ENCODE data around the gene HDGFL3. TPM values are rescaled to one million over a fixed set of nuclear protein-coding genes. Genes with fewer than 3 reads are reported as not detected.

HDGFL3 gene
- total and polyA plus RNA-seq, 9 of the 15 experiments (the other 6 are each of a cell fraction or from before 2014, with no cell fraction given) = 6.7 to 42.0 (median 31.4) TPM

DNA sequence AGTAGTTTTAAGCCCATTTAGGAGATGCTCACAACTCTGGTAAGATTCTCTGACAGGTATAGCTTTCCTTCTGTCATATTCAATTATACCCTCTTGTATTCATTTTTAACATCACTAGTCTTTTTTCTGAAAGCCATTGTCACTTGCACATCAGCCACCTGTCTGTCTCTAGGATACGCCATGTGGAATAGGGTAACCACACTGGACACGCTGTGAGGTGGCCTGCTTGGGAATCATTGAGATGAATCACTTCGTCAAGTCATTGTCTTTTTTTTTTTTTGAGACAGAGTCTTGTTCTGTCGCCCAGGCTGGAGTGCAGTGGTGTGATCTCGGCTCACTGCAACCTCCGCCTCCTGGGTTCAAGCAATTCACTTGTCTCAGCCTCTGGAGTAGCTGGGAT is 92.8 kb downstream of the HDGFL3 start (continued):
- TF ChIP-seq, protein P1, sequence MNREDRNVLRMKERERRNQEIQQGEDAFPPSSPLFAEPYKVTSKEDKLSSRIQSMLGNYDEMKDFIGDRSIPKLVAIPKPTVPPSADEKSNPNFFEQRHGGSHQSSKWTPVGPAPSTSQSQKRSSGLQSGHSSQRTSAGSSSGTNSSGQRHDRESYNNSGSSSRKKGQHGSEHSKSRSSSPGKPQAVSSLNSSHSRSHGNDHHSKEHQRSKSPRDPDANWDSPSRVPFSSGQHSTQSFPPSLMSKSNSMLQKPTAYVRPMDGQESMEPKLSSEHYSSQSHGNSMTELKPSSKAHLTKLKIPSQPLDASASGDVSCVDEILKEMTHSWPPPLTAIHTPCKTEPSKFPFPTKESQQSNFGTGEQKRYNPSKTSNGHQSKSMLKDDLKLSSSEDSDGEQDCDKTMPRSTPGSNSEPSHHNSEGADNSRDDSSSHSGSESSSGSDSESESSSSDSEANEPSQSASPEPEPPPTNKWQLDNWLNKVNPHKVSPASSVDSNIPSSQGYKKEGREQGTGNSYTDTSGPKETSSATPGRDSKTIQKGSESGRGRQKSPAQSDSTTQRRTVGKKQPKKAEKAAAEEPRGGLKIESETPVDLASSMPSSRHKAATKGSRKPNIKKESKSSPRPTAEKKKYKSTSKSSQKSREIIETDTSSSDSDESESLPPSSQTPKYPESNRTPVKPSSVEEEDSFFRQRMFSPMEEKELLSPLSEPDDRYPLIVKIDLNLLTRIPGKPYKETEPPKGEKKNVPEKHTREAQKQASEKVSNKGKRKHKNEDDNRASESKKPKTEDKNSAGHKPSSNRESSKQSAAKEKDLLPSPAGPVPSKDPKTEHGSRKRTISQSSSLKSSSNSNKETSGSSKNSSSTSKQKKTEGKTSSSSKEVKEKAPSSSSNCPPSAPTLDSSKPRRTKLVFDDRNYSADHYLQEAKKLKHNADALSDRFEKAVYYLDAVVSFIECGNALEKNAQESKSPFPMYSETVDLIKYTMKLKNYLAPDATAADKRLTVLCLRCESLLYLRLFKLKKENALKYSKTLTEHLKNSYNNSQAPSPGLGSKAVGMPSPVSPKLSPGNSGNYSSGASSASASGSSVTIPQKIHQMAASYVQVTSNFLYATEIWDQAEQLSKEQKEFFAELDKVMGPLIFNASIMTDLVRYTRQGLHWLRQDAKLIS (CRISPR knock-in tag; IDR thresholded peaks at IDR 0.05) = no peak
- TF ChIP-seq, protein P2, sequence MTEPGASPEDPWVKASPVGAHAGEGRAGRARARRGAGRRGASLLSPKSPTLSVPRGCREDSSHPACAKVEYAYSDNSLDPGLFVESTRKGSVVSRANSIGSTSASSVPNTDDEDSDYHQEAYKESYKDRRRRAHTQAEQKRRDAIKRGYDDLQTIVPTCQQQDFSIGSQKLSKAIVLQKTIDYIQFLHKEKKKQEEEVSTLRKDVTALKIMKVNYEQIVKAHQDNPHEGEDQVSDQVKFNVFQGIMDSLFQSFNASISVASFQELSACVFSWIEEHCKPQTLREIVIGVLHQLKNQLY (CRISPR knock-in tag; conservative IDR thresholded peaks at IDR 0.05) = no peak
- no peak for TF ChIP-seq ZBTB17 (CRISPR knock-in tag; IDR thresholded peaks at IDR 0.05)
- TF ChIP-seq MAZ (CRISPR knock-in tag; conservative IDR thresholded peaks at IDR 0.05 in 1 of 2, IDR thresholded peaks at IDR 0.05 in 1 of 2) = no peak
- no peak for TF ChIP-seq GATAD2B (IDR thresholded peaks at IDR 0.05; ENCODE audit: borderline replicate concordance)
- TF ChIP-seq DDX20 (tag; IDR thresholded peaks at IDR 0.05; ENCODE audit: low read depth) = no peak
- no peak for TF ChIP-seq NFE2 (IDR thresholded peaks at IDR 0.05; ENCODE audit: low read depth)
- no peak for TF ChIP-seq NR2C1 (IDR thresholded peaks at IDR 0.05)
- TF ChIP-seq NR2C1 (tag; IDR thresholded peaks at IDR 0.05) = no peak
